Measurements from ENCODE around the gene USP40.
"Not testable (repeated sequence)": the region's sequence is repeated elsewhere in the genome, so short reads cannot be mapped to it uniquely, and the experiment has no call there.

The USP40 gene

GRCh38 chr2:233566141-233566956 lies at the start of gene USP40:
Gene USP40 (minus strand): TSS chr2:233566782. CDS start chr2:233565554, 1,228 bp downstream.
- DNase-seq: peak; percentile 78 to 81

- no peak for DNase-seq
Observed at GRCh38 chr2:233611284-233611683, 44.7 kb upstream of the USP40 start.

GRCh38 chr2:233605680-233606079 lies 39.1 kb upstream of the USP40 start:
- DNase-seq: no peak

GRCh38 chr2:233604826-233605225 lies 38.2 kb upstream of the USP40 start:
- no peak for DNase-seq

GRCh38 chr2:233603520-233603919 lies 36.9 kb upstream of the USP40 start:
- DNase-seq: no peak

GRCh38 chr2:233602076-233602475 lies 35.5 kb upstream of the USP40 start:
- no peak for DNase-seq

GRCh38 chr2:233600386-233600785 lies 33.8 kb upstream of the USP40 start:
- DNase-seq: no peak

GRCh38 chr2:233598952-233599351 lies 32.4 kb upstream of the USP40 start:
- DNase-seq: no peak

- no peak for DNase-seq
Observed at GRCh38 chr2:233597522-233597921, 30.9 kb upstream of the USP40 start.

- no peak for DNase-seq
Observed at GRCh38 chr2:233593201-233593600, 26.6 kb upstream of the USP40 start.

- not testable (repeated sequence) for DNase-seq
Observed at GRCh38 chr2:233592706-233593105, 26.1 kb upstream of the USP40 start.

GRCh38 chr2:233588400-233588799 lies 21.8 kb upstream of the USP40 start:
- DNase-seq: no peak

- no peak for DNase-seq
Observed at GRCh38 chr2:233584210-233584609, 17.6 kb upstream of the USP40 start.

- not testable (repeated sequence) for DNase-seq
Observed at GRCh38 chr2:233583217-233583965, 16.8 kb upstream of the USP40 start.

- DNase-seq: not testable (repeated sequence)
Observed at GRCh38 chr2:233577341-233577740, 10.8 kb upstream of the USP40 start.

- no peak for DNase-seq
Observed at GRCh38 chr2:233572468-233572867, 5.9 kb upstream of the USP40 start.

GRCh38 chr2:233571462-233571861 lies 4.9 kb upstream of the USP40 start:
- no peak for DNase-seq

- no peak for DNase-seq
Observed at GRCh38 chr2:233571001-233571400, 4.4 kb upstream of the USP40 start.

- DNase-seq: no peak
Observed at GRCh38 chr2:233565685-233566140, 869 bp downstream of the USP40 start.

- no peak for DNase-seq
Observed at GRCh38 chr2:233563663-233564430, 2.7 kb downstream of the USP40 start.

- DNase-seq: no peak
Observed at GRCh38 chr2:233556881-233557736, 9.5 kb downstream of the USP40 start.

GRCh38 chr2:233553366-233553765 lies 13.2 kb downstream of the USP40 start:
- DNase-seq: no peak
